Stimulated activated naive CD8-positive, alpha-beta T cell treated with anti-CD3 and anti-CD28 coated beads, Interleukin-15, Interleukin-2, amounts not matched to agents 100 U/mL and 50 U/mL, for 24 hours (primary cell): ENCODE data around the gene RAD51B.
"Not testable (repeated sequence)": the region's sequence is repeated elsewhere in the genome, so short reads cannot be mapped to it uniquely, and the experiment has no call there.

Experiments used
- ATAC-seq: fragments of 150-1000 bp; cut with Tn5 transposase; one replicate; pipeline ENCODE4 v1.10.0; 2021
- DNase-seq: peaks from one replicate; pipeline ENCODE4 v3.0.0; 2021

Gene RAD51B

GRCh38 chr14:68028075-68028474 is 208.5 kb downstream of the RAD51B start:
- peak; percentile 43 for ATAC-seq

GRCh38 chr14:68031011-68031410 is 211.4 kb downstream of the RAD51B start:
- DNase-seq, ATAC-seq: not testable (repeated sequence)

More at GRCh38 chr14:68028075-68028474, 208.5 kb downstream of the RAD51B start:
- no peak for DNase-seq

GRCh38 chr14:68032154-68032553 is 212.6 kb downstream of the RAD51B start:
- no peak for ATAC-seq
- no peak for DNase-seq

- no peak for DNase-seq
These were observed 213.9 kb downstream of the RAD51B start for GRCh38 chr14:68033336-68033932.

GRCh38 chr14:68034896-68035295 is 215.3 kb downstream of the RAD51B start:
- no peak for ATAC-seq
- no peak for DNase-seq

More at GRCh38 chr14:68033336-68033932, 213.9 kb downstream of the RAD51B start:
- no peak for ATAC-seq

- no peak for ATAC-seq
These were observed 216.6 kb downstream of the RAD51B start for GRCh38 chr14:68036202-68036601.

GRCh38 chr14:68039593-68039992 is 220.0 kb downstream of the RAD51B start:
- ATAC-seq: no peak
- no peak for DNase-seq

More at GRCh38 chr14:68036202-68036601, 216.6 kb downstream of the RAD51B start:
- DNase-seq: no peak

- no peak for DNase-seq
- ATAC-seq: no peak
These were observed 221.2 kb downstream of the RAD51B start for GRCh38 chr14:68040633-68041369.

- no peak for DNase-seq
These were observed 222.3 kb downstream of the RAD51B start for GRCh38 chr14:68041876-68042354.

GRCh38 chr14:68042586-68043210 is 223.1 kb downstream of the RAD51B start:
- ATAC-seq (no peak), DNase-seq (no peak)

More at GRCh38 chr14:68041876-68042354, 222.3 kb downstream of the RAD51B start:
- ATAC-seq: no peak

GRCh38 chr14:68043752-68044151 is 224.2 kb downstream of the RAD51B start:
- no peak for ATAC-seq
- DNase-seq: no peak

- DNase-seq: no peak
- ATAC-seq: no peak
These were observed 228.3 kb downstream of the RAD51B start for GRCh38 chr14:68047906-68048305.

- ATAC-seq, DNase-seq: not testable (repeated sequence)
These were observed 229.2 kb downstream of the RAD51B start for GRCh38 chr14:68048815-68049214.

- DNase-seq (no peak), ATAC-seq (no peak)
These were observed 230.6 kb downstream of the RAD51B start for GRCh38 chr14:68050177-68050576.

GRCh38 chr14:68051146-68051545 is 231.6 kb downstream of the RAD51B start:
- no peak for DNase-seq
- ATAC-seq: no peak

GRCh38 chr14:68060198-68060597 is 240.6 kb downstream of the RAD51B start:
- ATAC-seq: no peak
- DNase-seq: no peak

- no peak for ATAC-seq
- no peak for DNase-seq
These were observed 243.1 kb downstream of the RAD51B start for GRCh38 chr14:68062651-68063050.

- DNase-seq (no peak), ATAC-seq (no peak)
These were observed 245.7 kb downstream of the RAD51B start for GRCh38 chr14:68065322-68065721.

GRCh38 chr14:68074765-68075381 is 255.3 kb downstream of the RAD51B start:
- ATAC-seq (no peak), DNase-seq (no peak)

GRCh38 chr14:68075382-68076029 is 255.9 kb downstream of the RAD51B start:
- ATAC-seq: no peak
- no peak for DNase-seq

- DNase-seq (no peak), ATAC-seq (no peak)
These were observed 256.9 kb downstream of the RAD51B start for GRCh38 chr14:68076451-68076850.
